ENCODE results near the gene SPI1. TPM values are rescaled to one million over a fixed set of nuclear protein-coding genes. Genes with fewer than 3 reads are reported as not detected.
"Not testable (repeated sequence)": the region's sequence is repeated elsewhere in the genome, so short reads cannot be mapped to it uniquely, and the experiment has no call there.

The SPI1 gene
- total RNA-seq, 1 donor from 2014 or later, result not detected

- no peak for DNase-seq (ENCODE audit: low read depth)
Observed at GRCh38 chr11:47325271-47326041, 52.9 kb downstream of the SPI1 start.

GRCh38 chr11:47324520-47324919 is 53.8 kb downstream of the SPI1 start:
- DNase-seq (ENCODE audit: low read depth), result no peak

DNA sequence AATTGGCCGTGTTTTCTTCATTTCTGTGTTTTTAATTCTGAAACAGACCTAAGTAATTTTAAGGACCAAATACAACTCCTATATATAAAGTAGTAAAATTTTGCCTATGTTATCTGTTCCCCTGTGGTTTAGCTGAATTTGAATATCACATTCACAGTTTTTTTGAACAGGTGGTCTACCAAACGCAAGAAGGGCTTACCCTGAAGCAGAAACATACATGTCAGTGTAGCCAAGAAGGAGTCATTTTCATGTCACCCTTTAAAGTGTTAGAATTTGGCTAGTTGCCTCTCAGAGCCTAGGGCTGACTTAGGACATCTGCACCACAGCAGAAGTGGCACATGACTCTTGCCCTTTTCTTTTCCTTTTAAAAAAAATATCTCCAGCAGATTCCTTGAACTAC is 60.2 kb downstream of the SPI1 start:
- DNase-seq (ENCODE audit: low read depth), result no peak

- DNase-seq (ENCODE audit: low read depth), result no peak
Observed at GRCh38 chr11:47317064-47317828, 61.1 kb downstream of the SPI1 start.

GRCh38 chr11:47316501-47316900 is 61.8 kb downstream of the SPI1 start:
- not testable (repeated sequence) for DNase-seq (ENCODE audit: low read depth)

GRCh38 chr11:47314992-47315391 is 63.4 kb downstream of the SPI1 start:
- no peak for DNase-seq (ENCODE audit: low read depth)

- DNase-seq (ENCODE audit: low read depth), result no peak
Observed at GRCh38 chr11:47308050-47308823, 70.1 kb downstream of the SPI1 start.

- DNase-seq (ENCODE audit: low read depth), result no peak
Observed at GRCh38 chr11:47306484-47306844, 71.9 kb downstream of the SPI1 start.

DNA sequence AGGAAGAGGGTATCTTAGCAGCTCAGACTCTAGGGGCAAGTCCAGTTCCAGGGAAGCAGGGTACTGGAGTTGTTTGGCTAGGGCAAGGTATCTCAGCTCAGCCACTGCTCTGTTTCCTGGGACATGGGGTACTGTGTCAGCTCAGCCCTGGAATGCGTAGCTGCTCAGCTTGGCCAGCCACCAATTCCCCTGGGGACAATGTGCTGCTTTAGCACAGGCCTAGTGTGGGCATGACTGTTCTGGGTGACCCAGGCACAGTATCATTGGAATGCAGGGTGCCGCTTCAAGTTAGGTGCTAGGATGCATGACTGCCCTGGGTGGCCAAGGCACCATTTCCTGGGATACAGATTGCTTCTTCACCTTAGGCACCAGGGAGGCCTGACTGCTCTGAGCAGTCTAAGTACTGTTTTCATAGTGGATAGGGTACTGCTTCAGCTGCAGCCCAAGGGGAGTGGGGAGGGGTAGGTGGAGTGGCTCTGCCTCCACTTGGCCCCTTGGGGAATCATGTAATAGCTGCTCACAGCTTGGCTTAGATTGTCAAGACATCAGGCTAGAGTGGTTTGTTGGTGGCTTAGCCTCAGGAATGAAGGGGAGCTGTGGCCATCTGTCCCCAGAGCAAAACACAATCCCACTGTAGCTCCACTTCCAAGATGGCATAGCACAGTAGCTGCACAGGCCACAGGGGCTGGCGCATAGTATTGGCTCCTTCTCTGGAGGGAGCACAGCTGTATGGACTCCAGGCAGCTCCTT is 72.4 kb downstream of the SPI1 start:
- DNase-seq (ENCODE audit: low read depth), result peak; percentile 86

Other genes with a start within 250 kb of the SPI1 start
- gene ARFGAP2, start 201.7 kb downstream of the SPI1 start, total RNA-seq, result 116 and 242 TPM in 2 replicates
- 29.8 and 44.6 TPM in 2 replicates for gene PACSIN3, start 192.1 kb downstream of the SPI1 start, total RNA-seq
- 23.6 and 25.1 TPM in 2 replicates for gene DDB2, start 163.6 kb downstream of the SPI1 start, total RNA-seq
- 38.0 and 40.5 TPM in 2 replicates for gene ACP2, start 129.7 kb downstream of the SPI1 start, total RNA-seq
- gene NR1H3, start 120.6 kb downstream of the SPI1 start, total RNA-seq, result 14.2 and 17.3 TPM in 2 replicates
- 7.1 and 23.8 TPM in 2 replicates for gene MADD, start 108.4 kb downstream of the SPI1 start, total RNA-seq
- gene MYBPC3, start 25.8 kb downstream of the SPI1 start, total RNA-seq, result not detected in 2 replicates
- 51.9 and 140 TPM in 2 replicates for gene SLC39A13, start 30.0 kb upstream of the SPI1 start, total RNA-seq
- gene PSMC3, start 47.9 kb upstream of the SPI1 start, total RNA-seq, result 169 and 186 TPM in 2 replicates
- 0.10 and 0.17 TPM in 2 replicates for gene RAPSN, start 70.6 kb upstream of the SPI1 start, total RNA-seq
- gene CELF1, start 174.6 kb upstream of the SPI1 start, total RNA-seq, result 76.8 and 137 TPM in 2 replicates
- 94.0 and 135 TPM in 2 replicates for gene PTPMT1, start 187.1 kb upstream of the SPI1 start, total RNA-seq
- gene KBTBD4, start 200.4 kb upstream of the SPI1 start, total RNA-seq, result 28.1 and 31.7 TPM in 2 replicates
- gene NDUFS3, start 200.5 kb upstream of the SPI1 start, total RNA-seq, result 61.1 and 64.7 TPM in 2 replicates
- not detected in 2 replicates for gene FAM180B, start 208.1 kb upstream of the SPI1 start, total RNA-seq
- gene C1QTNF4, start 215.9 kb upstream of the SPI1 start, total RNA-seq, result not detected in 2 replicates

Measured in renal cortical epithelial cell (primary cell).